Mucosa of gallbladder (tissue), 1 donor: Measurements from ENCODE around the gene CTNND2. TPM values are rescaled to one million over a fixed set of nuclear protein-coding genes. Genes with fewer than 3 reads are reported as not detected.
"Not testable (repeated sequence)": the region's sequence is repeated elsewhere in the genome, so short reads cannot be mapped to it uniquely, and the experiment has no call there.

Source experiments
- DNase-seq: peaks from one replicate; pipeline ENCODE4 v3.0.0-alpha.2; 2020; ENCODE audit warnings: low spot score
- total RNA-seq: library from RNA; stranded (reverse); gene quantifications from one replicate; pipeline ENCODE4 v1.2.1, GENCODE V29; 2021
- donor health status: DM: no; HTN: no; CAD: no.

CTNND2 gene
- total RNA-seq, 1 donor from 2014 or later, result 131 TPM

DNA sequence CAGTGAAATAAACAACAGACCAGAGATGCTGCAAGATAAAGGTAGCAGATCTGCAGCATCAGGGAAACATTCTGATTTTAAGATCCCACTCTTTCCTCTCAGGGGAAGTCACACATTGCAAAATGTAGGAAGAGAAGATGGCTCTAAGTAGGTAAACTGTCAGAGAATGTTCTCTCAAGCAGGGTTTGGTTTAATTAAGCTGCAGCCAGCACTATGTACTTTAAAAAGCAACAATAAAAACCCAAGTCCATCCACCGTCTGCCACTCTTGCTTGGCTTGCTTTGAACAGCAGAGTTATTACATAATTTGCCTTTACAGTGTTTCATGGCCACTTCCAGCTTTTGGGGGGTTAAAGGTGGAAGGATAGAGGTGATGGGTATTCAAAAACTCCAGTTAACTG is 800.0 kb downstream of the CTNND2 start:
- no peak for DNase-seq

DNA sequence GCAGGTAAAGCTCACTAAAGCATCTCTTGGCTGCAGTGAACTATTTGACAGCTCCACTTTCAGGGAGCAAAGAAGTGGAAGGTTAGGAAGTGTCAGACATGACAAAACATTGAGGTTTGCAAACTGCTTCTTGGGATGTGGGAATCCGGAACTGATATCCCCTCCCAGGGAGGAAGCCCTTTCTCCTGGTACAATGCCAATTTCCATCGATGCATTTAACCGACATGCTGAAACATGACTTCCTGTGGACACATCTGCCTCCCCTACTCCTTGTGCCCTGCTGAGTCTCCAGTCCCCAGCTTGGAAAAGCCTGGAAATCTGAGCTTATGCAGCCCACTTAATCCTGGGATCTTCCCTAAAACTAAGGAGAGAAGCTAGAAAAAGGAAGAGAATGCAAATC is 820.1 kb downstream of the CTNND2 start:
- DNase-seq, result no peak

DNA sequence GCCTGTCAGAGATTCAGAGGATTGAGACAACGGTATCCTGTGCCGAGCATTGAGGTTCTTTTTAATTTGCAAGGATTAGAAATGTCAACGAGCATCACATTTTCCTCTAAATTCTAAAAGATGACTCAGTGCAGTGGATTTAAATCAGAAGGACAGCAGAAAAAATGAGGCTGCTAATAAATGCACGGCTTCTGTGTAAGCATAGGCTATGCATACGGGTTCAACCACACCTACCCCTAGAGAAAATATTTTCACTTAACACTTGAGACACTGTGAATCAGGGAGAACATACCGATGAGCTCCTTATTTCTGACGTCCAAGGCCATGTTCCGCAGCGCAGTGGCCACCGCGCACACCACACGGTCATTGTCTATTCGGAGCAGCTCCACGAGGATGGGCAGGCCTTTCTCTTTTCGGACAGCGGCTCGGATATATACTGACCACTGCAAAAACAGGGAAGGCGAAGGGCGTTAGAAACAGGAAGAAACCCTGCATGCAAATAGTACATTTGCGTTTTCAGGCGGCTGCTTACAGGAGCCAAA is 821.8 kb downstream of the CTNND2 start:
- DNase-seq, result no peak

DNA sequence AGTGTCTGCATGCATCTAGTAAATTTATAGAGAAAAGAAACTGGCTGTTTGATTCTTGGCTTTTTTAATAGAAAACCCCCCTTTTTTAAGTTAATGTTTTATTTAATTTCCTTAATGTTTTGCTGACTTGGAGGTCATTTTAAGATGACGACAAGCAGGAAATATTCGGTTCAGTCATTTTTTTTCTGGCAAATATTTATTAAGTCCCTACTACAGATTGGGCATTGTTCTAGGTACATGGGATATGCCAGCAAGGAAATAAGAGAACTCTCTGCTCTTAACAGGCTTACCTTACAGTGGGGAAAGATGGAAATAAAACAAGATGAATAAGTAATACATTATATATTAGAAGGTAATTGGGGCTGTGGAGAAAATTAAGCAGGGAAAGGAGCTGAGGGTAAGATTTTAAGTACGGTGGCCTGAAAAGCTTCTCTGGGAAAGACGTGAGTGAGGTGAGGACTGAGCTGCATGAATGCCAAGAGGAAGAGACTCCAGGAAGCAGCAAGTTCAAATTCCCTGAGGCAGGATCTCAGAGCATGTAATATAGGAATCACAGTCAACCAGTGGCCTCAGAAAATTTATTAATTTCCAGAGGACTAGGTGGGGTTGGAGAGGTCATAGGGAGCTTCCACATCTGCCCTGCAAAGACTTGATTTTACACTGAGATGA is 827.2 kb downstream of the CTNND2 start:
- DNase-seq, result no peak

DNA sequence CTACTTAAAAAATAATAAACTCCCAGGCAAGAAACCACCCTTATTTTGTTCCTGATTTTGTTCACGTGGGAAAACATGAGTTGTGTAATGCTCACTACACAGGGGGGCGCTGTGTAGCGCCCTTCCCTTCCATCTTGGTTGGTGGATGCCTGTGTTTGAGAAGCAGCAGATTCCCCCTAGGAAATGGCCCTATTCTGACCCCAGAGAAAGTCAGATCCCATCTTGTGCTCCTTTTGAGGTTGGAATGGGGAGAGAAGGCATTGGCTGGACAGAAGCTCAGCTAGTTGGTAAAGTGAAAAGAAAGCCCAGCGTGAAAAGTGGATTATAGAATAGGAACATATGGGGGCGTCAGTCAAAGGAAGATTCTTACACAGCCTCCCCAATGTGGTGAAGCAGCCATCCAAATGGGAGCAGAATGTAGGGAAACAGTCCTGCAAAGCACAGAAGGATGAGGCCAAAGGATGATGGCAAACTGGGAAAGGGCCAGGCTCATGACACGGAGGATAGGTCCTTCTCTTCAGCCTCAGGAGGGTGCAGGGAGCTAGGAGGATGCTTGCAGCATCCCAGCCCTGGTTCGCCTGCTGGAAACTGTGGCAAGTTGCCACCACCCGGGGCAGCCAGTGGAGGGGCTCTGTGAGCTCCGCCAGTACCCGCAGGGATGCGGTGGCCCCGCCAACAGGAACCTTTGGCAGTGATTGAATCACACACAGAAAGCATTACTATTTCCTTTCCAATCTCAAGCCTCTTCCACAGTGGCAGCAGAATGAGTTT is 829.0 kb downstream of the CTNND2 start:
- no peak for DNase-seq

DNA sequence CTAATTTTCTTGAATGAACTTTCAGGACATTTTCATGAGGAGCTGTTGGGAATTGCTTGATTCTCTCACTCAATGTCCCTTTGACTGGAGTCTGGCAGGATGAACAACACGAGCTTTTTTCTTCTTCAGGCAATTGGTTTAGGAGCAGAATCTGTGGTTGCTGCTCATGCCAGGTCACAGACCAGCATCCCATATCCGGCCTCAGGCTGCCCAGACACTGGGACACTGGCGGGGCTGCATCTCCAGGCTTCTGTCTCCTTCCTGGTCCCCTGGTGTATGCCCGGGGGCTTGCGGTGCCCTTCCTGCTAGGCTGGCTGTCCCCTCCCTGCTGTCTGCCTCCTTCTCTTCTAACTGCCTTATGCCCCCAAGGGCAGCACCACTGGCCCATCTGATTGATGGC is 831.7 kb downstream of the CTNND2 start:
- no peak for DNase-seq

DNA sequence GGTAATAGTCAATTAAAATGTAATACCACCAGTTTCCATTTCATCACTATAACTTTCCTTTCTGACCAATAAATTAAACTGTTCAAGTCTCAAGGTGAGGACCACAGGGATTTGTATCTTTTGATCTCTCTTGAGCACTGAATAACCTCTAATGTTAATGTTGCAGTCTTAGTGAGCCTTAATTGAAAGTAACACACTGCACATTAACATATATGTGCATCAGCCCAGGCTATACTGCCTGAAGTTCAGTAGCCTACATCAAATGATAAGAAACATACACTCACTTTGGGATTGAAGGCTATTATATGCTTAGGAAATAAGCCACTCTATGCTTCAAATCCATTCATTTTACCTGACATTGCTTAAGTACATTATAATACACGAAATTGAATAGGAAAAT is 832.2 kb downstream of the CTNND2 start:
- DNase-seq, result no peak

DNA sequence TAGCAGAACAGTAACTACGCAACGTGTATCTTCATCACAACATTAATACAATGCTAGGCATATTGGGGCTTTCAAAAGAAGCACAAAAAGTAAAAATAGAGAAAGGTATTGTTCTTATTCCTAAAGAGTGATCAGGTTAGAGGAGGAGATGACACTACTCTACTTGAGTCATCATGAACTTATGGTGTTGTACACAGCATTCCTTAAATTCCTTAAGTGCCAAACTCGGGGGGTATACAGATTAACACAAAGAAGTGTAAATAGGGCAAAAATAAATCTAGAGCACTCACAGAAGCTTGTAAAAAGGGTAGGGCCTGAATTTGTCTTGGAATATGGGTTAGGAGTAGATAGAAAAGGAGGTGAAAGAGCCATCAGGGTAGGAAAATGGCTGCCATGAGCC is 835.2 kb downstream of the CTNND2 start:
- no peak for DNase-seq

DNA sequence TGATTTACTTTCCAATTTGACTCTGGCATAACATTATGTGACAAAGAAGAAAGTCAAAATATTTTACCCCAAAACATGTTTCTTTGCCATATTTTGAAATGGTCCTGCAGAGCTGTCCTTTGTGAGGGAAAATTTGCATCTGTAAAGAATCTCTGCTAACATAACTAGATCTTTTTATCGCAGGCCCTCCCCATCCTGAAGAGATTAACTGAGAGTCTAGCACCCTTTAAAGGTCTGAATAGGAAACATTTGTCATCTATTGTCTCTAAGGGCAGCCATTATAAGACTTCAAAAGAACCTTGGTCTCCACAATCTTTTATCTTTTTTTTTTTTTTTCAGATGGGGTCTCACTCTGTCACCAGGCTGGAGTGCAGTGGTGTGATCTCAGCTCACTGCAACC is 838.5 kb downstream of the CTNND2 start:
- DNase-seq, result not testable (repeated sequence)

DNA sequence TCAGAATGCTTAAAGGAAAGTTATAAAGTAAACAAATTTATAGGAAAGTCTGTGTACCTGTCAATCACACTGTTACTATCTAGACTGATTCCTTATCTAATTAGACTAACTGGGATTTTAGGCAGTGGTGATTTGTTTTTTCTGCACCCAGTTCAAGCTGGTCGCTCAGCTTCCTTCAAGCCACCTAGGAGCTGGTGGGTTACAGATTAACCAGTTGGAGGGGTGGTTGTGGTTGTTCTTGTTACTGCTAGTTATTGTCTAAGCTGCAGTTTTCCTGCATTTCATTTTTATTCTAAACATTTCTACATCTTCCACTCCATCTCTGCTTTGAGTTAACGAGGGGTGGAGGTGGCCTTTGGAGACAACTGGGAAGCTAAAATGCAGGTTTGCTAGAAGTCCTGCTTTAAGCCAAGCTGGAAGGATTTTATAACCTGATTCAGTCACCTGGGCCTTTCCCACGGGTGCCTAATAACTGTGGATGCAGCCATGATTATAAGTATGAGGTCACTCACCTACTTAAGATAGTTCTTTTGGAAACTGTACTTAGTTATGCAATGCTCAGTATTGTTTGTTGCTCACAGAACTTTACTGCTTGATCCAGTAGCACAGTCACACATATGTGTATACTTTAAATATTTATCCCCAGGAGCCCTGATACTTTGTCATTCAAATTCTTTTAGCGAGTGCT is 839.3 kb downstream of the CTNND2 start:
- no peak for DNase-seq

DNA sequence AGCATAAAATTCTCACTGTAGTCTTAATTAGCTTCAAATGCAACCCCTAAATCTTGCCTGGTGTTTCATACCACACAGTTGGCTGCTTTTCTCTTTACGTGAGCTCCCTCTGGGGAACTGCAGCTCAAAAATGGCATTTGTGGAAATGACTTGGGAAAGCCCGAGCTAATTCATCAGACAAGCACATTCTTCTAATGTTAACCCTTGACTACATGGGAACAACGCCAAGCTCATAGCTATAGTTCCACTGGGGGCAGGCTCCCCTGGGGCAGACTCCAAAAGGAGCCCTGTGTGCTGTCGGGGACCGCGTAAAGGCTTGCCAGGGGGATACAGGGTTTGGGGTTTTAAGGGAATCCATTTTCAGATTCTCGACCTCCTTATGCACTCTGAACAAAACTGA is 841.8 kb downstream of the CTNND2 start:
- no peak for DNase-seq

DNA sequence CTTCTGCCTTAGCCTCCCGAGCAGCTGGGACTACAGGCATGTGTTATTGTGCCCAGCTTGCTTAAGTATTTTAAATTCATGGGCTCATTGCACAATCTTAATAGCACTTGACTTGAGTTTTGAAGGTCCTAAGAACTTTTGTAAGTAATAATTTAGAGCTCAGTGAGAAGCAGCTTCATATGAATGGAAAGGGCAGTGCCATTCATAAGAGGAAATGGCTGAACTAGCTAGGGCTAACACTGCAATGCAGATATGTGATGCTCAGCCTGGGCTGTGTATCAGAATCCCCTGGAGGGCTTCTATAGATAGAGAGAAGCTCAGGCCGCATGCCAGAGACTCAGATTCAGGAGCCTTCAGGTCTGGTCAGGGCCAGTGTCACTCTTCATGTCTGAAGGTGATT is 847.7 kb downstream of the CTNND2 start:
- DNase-seq, result no peak

DNA sequence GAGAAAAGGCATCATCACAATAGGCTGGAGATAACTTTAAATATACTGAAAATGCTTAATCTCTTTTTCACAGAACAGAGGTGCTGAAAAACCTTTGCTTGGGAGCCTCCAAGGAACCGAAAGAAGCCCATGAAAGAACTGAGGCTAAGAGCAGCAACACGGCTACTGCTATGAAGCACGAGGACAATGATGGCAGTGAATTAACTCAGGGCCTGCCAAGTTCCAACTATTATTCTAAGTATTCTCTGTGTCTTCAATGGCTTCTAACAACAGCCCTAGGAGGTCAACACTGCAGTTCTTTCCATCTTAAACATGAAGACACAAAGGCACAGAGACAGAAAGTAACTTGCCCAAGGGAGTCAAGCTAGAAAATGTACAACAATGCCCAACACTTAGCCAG is 850.2 kb downstream of the CTNND2 start:
- no peak for DNase-seq

DNA sequence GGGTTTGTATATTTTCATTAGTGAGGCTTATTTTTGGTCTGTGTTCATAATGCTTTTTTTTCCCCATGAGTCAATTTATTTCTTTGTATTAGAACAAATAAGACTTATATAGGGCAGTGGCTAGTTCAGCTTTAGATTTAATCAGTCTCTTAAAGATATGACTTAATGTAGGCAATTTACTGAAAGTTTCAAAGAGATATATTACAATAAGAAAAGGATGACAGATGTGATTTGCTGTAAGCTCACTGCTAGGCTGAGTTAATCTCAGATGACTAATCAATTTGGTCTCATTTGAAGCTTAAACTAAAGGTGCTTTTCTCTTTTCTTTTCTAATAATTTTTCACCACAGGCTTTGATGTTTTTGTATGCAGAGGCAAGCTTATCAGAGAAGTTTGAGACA is 851.4 kb downstream of the CTNND2 start:
- DNase-seq, result no peak

DNA sequence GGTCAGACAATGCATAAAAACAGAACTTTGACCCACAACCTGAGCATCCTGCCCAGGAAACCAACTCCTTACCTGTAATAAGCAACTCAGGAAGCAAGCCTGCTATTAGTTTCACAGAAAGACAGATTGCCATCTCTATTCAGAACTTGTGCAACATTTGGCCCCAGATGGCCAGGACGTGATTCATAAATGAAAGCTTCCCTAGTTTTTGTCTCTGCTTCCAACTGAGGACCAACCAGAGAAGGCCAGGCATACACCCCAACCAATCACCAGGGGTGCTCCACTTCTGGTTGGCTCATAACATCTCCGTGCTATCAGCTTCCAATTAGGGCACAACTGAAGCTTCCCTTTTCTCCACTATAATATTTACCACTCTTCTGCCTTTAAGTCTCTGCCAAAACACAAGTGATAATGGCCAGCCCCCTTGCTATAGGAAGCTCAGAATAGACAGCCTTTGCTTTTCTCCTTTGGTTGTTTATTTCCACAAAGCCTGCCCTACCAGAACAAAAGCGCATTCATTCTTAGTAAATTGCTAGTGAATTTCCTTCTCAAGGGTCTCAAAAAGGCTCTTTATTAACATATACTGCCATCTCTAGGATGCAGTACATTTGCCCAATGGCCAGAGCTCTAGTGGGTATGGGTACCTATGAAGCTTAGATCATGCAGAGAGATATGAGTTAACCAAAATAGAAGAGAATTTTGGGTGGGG is 853.5 kb downstream of the CTNND2 start:
- no peak for DNase-seq

DNA sequence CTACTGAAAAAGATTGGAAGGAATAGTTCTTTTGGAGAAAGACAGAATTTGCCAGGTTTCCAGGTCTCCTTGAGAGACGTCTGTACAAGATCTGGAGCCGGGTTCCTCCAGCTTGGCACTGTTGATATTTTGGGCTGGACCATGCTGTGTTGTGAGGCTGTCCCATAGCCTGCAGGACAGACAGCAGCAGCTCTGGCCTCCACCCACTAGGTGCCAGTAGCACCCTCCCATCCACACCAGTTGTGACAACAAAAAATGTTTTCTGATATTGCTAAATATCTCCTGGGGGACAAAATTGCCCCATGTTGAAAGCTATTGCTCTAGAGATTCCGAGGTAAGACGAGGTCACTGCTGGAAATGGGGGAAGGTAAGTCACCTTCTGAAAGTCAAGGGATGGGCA is 855.5 kb downstream of the CTNND2 start:
- DNase-seq, result no peak

DNA sequence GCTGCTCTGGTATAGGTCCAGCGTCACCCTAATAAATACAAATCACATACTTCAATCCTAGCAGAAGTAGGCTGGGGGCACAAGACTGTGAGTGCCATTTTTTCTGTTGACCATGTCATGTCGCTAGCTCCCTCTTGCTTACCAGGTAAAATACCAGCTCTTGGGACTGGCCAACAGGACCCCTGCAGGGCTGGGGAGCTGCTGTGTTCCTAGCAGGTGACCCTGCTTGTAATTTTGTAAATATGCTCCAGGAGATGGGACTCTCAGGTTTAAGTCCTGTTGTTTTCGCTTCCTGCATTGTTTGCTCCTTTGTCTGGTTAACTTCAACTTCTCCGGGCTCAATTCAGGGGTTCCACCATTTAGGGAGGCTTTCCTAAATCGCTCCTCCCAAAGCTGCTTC is 856.6 kb downstream of the CTNND2 start:
- no peak for DNase-seq

DNA sequence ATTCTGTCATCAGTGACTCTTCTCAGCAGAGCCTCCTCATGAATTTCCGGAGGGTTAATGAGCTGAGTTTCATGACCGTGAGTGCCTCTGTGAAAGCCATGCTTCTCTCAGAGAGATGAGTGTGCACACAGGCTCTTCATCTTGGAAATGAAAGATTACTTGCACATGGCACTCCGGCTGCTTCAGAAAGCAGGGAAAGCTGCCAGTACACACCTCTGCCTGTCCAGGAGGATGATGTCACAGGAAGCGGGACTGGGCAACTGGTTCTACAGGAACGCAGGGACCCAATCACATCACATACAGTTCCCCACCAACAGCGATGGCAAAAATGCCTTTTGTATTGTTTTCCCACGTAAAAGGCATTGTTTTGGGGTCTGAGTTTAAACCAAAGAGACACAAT is 857.2 kb downstream of the CTNND2 start:
- no peak for DNase-seq

DNA sequence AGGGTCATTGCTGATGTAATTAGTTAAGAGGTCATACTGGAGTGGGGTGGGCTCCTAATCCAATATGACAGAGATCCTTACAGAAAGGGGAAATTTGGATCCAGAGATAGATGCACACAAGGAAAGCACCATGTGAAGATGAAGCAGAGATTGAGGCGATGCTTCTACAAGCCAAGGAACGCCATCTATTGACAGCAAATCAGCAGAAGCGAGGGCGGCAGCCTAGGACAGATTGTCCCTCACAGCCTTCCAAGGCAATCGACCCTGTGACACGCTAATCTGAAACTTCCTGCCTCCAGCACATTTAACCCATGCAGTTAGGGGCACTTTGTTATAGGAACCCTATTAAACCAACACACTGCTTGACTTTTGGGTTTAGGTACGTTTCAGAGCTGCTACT is 858.1 kb downstream of the CTNND2 start:
- no peak for DNase-seq

DNA sequence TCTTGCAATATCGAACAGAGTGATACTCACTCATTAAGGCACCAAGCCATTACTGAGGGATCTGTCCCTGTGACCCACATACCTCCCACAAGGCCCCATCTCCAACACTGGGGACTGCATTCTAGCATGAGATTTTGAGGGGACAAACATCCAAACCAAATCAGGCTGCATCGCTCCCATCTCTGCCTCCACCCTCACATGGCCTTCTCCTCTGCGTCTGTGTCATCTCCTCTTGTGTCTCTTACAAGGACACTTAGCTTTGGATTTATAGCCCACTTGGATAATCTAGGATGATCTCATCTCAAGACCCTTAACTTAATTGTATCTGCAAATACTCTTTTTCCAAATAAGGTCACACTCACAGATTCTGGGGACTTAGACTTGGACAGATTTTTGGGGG is 858.8 kb downstream of the CTNND2 start:
- DNase-seq, result no peak

DNA sequence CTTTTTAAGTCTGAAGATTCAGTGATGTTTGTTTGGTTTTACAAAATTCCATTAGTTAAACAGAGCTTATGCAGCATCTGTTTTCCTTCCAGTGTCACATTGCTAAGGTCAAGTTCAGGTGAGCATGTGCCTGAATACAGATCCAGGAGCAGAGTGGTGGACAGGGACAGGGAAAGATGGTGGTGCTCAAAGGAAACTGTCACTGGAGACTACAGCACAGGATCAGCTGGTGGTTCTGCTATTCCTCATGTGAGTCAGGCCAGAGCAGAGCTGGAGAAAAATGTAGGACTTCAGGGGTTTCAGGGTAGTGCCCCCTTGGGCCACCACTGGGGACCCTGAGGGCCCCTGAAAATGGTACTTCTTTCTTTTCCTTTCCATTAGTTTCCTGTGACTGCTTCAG is 859.7 kb downstream of the CTNND2 start:
- no peak for DNase-seq

DNA sequence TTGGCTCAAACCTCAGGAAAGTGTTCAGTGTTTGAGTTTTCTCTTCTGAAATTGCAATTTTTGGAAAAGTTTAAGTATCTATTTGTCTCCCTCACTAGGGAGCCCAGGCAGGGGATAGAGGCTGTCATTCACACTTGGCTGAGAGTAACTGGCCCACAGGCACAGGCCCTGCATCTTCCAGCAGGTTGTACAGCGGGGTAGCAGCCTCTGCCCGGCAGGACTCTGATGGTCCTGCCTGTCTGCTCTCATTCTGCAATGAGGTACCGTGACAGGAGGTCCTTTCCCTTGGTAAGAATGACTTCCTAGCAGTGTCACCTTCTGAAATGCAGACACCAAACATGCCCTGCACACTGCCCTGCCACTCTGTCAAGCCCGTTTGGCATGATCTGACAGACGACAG is 860.4 kb downstream of the CTNND2 start:
- no peak for DNase-seq
